K562 (cell line): ENCODE measurements around the gene TBCC. TPM values are rescaled to one million over a fixed set of nuclear protein-coding genes. Genes with fewer than 3 reads are reported as not detected.

Experiments used
- ATF1 ChIP-seq, 2 experiments: fragments of 450-650 bp in 1 of 2; IDR thresholded peaks; 2 replicates each; pipeline ENCODE4 v1.6.1; 2016; ENCODE audit warnings: missing compliant biosample characterization in 1 of 2, missing genetic modification characterization in 1 of 2
- BMI1 ChIP-seq: fragments of 150-350 bp; IDR thresholded peaks from 2 replicates; pipeline ENCODE4 v1.6.1; 2014; ENCODE audit warnings: low read length
- EHMT2 ChIP-seq: fragments of 450-650 bp; IDR thresholded peaks from 2 replicates; pipeline ENCODE4 v1.6.1; 2018; ENCODE audit warnings: antibody characterized with exemption
- NR2C2 ChIP-seq, 2 experiments: fragments of 200-800 bp in 1 of 2; sonication (Bioruptor generic) in 1 of 2; sonication (generic) in 1 of 2; formaldehyde crosslinking in 1 of 2; IDR thresholded peaks; 2 replicates each; pipeline versions ENCODE4 v1.6.1 to v1.8.0; 2016 to 2022; ENCODE audit warnings: mild to moderate bottlenecking in 1 of 2, missing compliant biosample characterization in 1 of 2, missing genetic modification characterization in 1 of 2, missing genetic modification reagents in 1 of 2
- PTBP1 ChIP-seq: fragments of 200-400 bp; formaldehyde crosslinking; IDR thresholded peaks from 2 replicates; pipeline ENCODE4 v1.6.1; 2017; ENCODE audit warnings: low read depth, low read length
- RBM14 ChIP-seq: fragments of 200-400 bp; formaldehyde crosslinking; IDR thresholded peaks from 2 replicates; pipeline ENCODE4 v1.6.1; 2018; ENCODE audit warnings: low read depth, mild to moderate bottlenecking, low read length, moderate library complexity, borderline replicate concordance; ENCODE audit not compliant: insufficient read depth
- RBM34 ChIP-seq: fragments of 200-400 bp; formaldehyde crosslinking; IDR thresholded peaks from 2 replicates; pipeline ENCODE4 v1.6.1; 2018; ENCODE audit warnings: low read length, borderline replicate concordance; ENCODE audit not compliant: insufficient read depth
- SETDB1 ChIP-seq: IDR thresholded peaks from one replicate; pipeline ENCODE4 v1.6.1; 2012; ENCODE audit warnings: low read length, control low read depth, inconsistent platforms
- TOE1 ChIP-seq, 2 experiments: fragments of 450-650 bp in 1 of 2; sonication (generic) in 1 of 2; formaldehyde crosslinking in 1 of 2; IDR thresholded peaks; 2 replicates each; pipeline versions ENCODE4 v1.7.1 to v1.8.0; 2016 to 2022; ENCODE audit warnings: borderline replicate concordance in 2 of 2, mild to moderate bottlenecking in 2 of 2, antibody characterized with exemption in 1 of 2, inconsistent platforms in 1 of 2, low read depth in 1 of 2, missing genetic modification reagents in 1 of 2, moderate library complexity in 1 of 2
- ZFX ChIP-seq: sonication (generic); formaldehyde crosslinking; IDR thresholded peaks from 2 replicates; pipeline ENCODE4 v1.8.0; 2022; ENCODE audit warnings: mild to moderate bottlenecking, missing genetic modification reagents, moderate library complexity
- ZNF764 ChIP-seq: fragments of 250-450 bp; sonication (Bioruptor Pico); IDR thresholded peaks from 2 replicates; pipeline ENCODE4 v1.4.0; 2020; ENCODE audit warnings: low read depth, mild to moderate bottlenecking, moderate library complexity
- polyA plus RNA-seq, 8 experiments: library from polyadenylated mRNA; depleted of rRNA in 4 of 8; stranded (reverse) in 5 of 8; unstranded in 3 of 8; fragments of >200 nt; fragmentation: Nextera tagmentation in 2 of 8; fragmentation: Illumina TruSeq in 1 of 8; extraction: Ambion mirVana in 2 of 8; extraction: Trizol in 1 of 8; gene quantifications; 2 replicates each; pipeline versions ENCODE4 v1.2.1 to v1.2.3, GENCODE V29; 2011 to 2014; ENCODE audit warnings: inconsistent platforms in 1 of 8, missing spikeins in 1 of 8
- total RNA-seq, 7 experiments: library from RNA; depleted of rRNA in 6 of 7; stranded (reverse); fragments of >200 nt in 6 of 7; fragmentation: Illumina TruSeq in 2 of 7; extraction: Trizol in 2 of 7; gene quantifications; 2 replicates each; pipeline versions ENCODE4 v1.2.1 to v1.2.3, GENCODE V29; 2011 to 2021; ENCODE audit warnings: low replicate concordance in 1 of 7
- TF ChIP-seq, protein P1 (sequence below), 2 experiments: fragments of 450-650 bp in 1 of 2; sonication (generic) in 1 of 2; formaldehyde crosslinking in 1 of 2; IDR thresholded peaks; 2 replicates each; pipeline versions ENCODE4 v1.7.1 to v1.9.0; 2016 to 2022; ENCODE audit warnings: inconsistent platforms in 1 of 2, mild to moderate bottlenecking in 1 of 2, missing genetic modification reagents in 1 of 2
- TF ChIP-seq, protein P2 (sequence below): sonication (generic); formaldehyde crosslinking; IDR thresholded peaks from 2 replicates; pipeline ENCODE4 v1.9.0; 2022; ENCODE audit warnings: mild to moderate bottlenecking, missing genetic modification reagents
- TF ChIP-seq, protein P3 (sequence below): sonication (generic); formaldehyde crosslinking; IDR thresholded peaks from 2 replicates; pipeline ENCODE4 v1.8.1; 2023; ENCODE audit warnings: mild to moderate bottlenecking, missing genetic modification reagents

Gene TBCC
- total and polyA plus RNA-seq, 9 of the 15 experiments (the other 6 are each of a cell fraction or from before 2014, with no cell fraction given), result 2.8 to 34.1 (median 23.3) TPM

DNA sequence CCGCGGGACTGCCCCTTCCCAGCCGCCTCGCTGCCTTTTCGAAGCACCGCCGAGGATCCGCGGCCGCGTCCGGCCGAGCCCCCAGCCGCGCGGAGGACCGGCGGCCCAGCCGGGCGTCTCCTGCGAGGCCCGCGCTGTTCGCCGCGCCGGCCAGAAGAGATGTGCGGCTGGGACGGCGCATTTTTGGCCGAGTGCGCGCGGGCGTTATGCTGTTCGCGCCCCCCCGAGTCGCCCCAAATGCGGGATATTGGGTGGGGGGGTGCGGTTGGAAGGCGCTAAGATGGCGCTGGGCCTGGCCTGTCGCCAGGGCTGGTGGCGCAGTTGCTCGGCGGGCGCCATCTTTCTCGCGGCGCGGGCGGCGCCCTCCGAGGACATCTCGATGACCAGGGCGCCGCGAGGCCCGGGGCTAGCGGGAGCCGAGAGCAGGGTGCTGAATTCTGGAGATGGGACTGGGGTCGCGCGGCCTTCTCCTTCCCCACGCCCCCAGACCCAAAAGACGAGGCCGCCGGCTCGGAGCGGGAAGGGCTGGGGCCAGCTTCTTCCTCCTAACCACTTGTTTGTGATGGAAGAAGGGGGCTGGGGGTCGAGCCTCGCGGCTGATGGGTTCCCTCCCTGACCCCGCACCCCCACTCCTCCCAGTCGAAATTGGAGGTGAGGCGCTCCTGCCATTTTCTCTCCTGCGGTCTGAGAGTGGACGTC, 37.4 kb upstream of the TBCC start (continued):
- TF ChIP-seq, protein P1, sequence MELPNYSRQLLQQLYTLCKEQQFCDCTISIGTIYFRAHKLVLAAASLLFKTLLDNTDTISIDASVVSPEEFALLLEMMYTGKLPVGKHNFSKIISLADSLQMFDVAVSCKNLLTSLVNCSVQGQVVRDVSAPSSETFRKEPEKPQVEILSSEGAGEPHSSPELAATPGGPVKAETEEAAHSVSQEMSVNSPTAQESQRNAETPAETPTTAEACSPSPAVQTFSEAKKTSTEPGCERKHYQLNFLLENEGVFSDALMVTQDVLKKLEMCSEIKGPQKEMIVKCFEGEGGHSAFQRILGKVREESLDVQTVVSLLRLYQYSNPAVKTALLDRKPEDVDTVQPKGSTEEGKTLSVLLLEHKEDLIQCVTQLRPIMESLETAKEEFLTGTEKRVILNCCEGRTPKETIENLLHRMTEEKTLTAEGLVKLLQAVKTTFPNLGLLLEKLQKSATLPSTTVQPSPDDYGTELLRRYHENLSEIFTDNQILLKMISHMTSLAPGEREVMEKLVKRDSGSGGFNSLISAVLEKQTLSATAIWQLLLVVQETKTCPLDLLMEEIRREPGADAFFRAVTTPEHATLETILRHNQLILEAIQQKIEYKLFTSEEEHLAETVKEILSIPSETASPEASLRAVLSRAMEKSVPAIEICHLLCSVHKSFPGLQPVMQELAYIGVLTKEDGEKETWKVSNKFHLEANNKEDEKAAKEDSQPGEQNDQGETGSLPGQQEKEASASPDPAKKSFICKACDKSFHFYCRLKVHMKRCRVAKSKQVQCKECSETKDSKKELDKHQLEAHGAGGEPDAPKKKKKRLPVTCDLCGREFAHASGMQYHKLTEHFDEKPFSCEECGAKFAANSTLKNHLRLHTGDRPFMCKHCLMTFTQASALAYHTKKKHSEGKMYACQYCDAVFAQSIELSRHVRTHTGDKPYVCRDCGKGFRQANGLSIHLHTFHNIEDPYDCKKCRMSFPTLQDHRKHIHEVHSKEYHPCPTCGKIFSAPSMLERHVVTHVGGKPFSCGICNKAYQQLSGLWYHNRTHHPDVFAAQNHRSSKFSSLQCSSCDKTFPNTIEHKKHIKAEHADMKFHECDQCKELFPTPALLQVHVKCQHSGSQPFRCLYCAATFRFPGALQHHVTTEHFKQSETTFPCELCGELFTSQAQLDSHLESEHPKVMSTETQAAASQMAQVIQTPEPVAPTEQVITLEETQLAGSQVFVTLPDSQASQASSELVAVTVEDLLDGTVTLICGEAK (IDR thresholded peaks at IDR 0.05), result no peak
- TF ChIP-seq, protein P1 (CRISPR knock-in tag; IDR thresholded peaks at IDR 0.05), result no peak
- no peak for TF ChIP-seq EHMT2
- TF ChIP-seq SETDB1, result no peak
- peak; percentile 46; the same call in 1 of the 2 replicates for TF ChIP-seq TOE1 (IDR thresholded peaks at IDR 0.05; ENCODE audit: borderline replicate concordance)
- no peak for TF ChIP-seq TOE1 (CRISPR knock-in tag; IDR thresholded peaks at IDR 0.05; ENCODE audit: borderline replicate concordance, low read depth)
- TF ChIP-seq PTBP1, result peak; percentile 47; the same call in 1 of the 2 replicates
- TF ChIP-seq RBM14, result peak; percentile 90
- 0 out of 2 replicates have a peak, but pooled peaks have one; percentile 53 for TF ChIP-seq RBM34
- TF ChIP-seq ZFX (CRISPR knock-in tag), result peak; percentile 95
- TF ChIP-seq, protein P2, sequence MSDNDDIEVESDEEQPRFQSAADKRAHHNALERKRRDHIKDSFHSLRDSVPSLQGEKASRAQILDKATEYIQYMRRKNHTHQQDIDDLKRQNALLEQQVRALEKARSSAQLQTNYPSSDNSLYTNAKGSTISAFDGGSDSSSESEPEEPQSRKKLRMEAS, result peak; percentile 70; the same call in 1 of the 2 replicates
- TF ChIP-seq ATF1 (CRISPR knock-in tag; IDR thresholded peaks at IDR 0.05), result no peak
- TF ChIP-seq ATF1 (tag; IDR thresholded peaks at IDR 0.05), result peak; percentile 49; the same call in 1 of the 2 replicates
- TF ChIP-seq ZNF764, result no peak
- no peak for TF ChIP-seq NR2C2 (CRISPR knock-in tag; IDR thresholded peaks at IDR 0.05)
- peak; percentile 70 for TF ChIP-seq NR2C2 (tag; IDR thresholded peaks at IDR 0.05)
- TF ChIP-seq BMI1, result no peak
- TF ChIP-seq, protein P3, sequence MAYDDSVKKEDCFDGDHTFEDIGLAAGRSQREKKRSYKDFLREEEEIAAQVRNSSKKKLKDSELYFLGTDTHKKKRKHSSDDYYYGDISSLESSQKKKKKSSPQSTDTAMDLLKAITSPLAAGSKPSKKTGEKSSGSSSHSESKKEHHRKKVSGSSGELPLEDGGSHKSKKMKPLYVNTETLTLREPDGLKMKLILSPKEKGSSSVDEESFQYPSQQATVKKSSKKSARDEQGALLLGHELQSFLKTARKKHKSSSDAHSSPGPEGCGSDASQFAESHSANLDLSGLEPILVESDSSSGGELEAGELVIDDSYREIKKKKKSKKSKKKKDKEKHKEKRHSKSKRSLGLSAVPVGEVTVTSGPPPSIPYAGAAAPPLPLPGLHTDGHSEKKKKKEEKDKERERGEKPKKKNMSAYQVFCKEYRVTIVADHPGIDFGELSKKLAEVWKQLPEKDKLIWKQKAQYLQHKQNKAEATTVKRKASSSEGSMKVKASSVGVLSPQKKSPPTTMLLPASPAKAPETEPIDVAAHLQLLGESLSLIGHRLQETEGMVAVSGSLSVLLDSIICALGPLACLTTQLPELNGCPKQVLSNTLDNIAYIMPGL, result no peak; the same call in 1 of the 2 replicates
